ENCODE measurements around the gene GPR39.
A peak's percentile ranks its signal among the peaks of the same experiment; 100 is the strongest.
"Not testable (repeated sequence)": the region's sequence is repeated elsewhere in the genome, so short reads cannot be mapped to it uniquely, and the experiment has no call there.

The GPR39 gene

DNA sequence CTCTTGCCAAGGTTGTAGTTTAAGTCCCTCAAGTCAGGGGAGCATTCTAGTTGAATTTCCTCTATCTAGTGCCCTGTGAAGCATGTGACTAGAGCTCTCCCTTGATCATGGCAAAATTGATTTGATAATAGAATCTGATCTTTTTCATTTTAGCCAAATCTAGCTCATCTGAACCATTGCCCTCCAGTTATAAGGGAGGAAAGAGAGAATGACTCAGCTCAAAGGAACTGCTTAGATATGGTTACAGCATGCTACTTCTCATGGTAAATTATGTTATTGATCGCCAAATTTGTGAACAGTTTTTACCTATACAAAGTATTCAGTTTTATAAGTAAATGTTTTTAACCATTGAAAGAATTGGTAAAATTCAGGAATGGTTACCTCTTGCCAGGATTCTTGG, 100.8 kb downstream of the GPR39 start:
- DNase-seq = no peak

GRCh38 chr2:132518302-132518701, 101.7 kb downstream of the GPR39 start:
- DNase-seq = no peak

- no peak for DNase-seq
Observed at GRCh38 chr2:132519566-132519965, 103.0 kb downstream of the GPR39 start.

- no peak for DNase-seq
Observed at GRCh38 chr2:132521341-132521740, 104.7 kb downstream of the GPR39 start.

GRCh38 chr2:132522901-132523300, 106.3 kb downstream of the GPR39 start:
- DNase-seq = no peak

GRCh38 chr2:132537061-132537460, 120.5 kb downstream of the GPR39 start:
- DNase-seq = not testable (repeated sequence)

DNA sequence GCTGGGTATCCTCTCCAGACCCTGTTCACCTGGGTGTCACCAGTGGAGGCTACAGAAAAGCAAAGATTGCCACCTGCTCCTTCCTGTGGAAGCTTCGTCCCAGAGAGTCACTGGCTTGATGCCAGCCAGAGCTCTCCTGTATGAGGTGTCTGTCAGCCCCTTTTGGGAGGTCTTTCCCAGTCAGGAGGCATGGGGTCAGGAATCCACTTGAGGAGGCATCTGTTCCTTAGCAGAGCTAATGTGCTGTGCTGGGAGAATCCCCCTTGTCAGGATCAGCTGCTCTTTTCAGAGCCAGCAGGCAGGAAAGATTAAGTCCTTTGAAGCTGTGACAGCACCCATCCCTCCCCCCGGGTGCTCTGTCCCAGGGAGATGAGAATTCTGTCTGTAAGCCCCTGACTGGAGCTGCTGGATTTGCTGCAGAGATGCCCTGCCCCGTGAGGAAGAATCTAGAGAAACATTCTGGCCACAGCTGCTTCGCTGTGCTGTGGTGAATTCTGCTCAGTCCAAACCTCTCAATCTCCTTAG, 121.8 kb downstream of the GPR39 start:
- no peak for DNase-seq

- no peak for DNase-seq
Observed at GRCh38 chr2:132540166-132540565, 123.6 kb downstream of the GPR39 start.

GRCh38 chr2:132542953-132543569, 126.5 kb downstream of the GPR39 start:
- DNase-seq = no peak

- DNase-seq = no peak
Observed at GRCh38 chr2:132544006-132544630, 127.5 kb downstream of the GPR39 start.

GRCh38 chr2:132547090-132547687, 130.6 kb downstream of the GPR39 start:
- DNase-seq = peak; percentile 29

DNA sequence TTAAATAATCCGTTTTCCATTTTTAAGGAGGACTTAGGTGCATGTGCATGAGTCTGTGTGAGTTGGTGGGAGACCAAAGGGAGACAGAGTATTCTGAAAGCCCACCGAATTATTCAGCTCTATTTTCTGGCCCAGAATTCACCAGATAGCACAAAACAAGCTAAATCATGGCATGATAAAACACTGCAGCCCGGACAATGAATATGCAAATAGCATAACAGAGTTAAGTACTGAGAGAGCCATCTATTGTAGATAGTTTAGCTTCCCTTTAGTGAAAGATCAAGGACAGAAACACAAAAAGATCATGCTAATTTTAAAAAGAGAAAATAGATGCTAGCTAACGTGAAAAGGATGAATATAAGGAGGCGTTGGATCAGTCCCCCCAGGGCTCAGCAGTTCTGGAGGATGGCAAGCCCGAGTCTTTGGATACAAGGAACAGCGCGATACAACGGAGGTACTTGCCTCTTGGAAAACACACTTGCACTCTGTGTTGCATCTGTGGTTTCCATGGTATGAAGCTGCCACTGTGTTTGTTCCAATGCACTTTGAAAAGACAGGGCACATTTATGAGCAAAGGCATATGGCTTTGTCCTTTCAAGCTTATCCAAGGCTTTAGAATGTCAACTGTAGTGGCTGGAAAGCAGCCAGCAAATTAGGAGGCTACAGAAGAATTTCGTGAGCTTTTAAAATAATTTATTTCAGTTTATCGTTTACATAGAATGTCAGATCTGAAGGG, 133.5 kb downstream of the GPR39 start:
- no peak for DNase-seq

DNA sequence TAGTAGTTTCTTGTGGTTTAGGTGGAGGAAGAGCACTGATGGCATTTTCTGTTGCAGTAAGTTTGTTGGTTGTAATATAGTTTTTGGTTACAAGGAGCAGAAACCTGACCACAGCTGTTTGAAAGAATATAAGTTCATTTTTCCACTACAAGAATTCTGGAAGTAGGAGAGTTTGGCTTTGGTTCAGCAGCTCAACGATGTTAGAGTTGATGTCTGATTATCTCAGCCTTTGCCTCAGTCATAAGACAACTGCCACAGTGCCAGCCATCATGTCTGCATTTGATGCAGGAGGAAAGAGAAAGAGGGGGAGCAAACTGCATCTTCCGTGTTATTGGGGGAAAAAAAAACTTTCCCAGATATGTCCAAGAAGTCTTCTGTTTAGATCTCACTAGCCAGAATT, 134.3 kb downstream of the GPR39 start:
- no peak for DNase-seq

DNA sequence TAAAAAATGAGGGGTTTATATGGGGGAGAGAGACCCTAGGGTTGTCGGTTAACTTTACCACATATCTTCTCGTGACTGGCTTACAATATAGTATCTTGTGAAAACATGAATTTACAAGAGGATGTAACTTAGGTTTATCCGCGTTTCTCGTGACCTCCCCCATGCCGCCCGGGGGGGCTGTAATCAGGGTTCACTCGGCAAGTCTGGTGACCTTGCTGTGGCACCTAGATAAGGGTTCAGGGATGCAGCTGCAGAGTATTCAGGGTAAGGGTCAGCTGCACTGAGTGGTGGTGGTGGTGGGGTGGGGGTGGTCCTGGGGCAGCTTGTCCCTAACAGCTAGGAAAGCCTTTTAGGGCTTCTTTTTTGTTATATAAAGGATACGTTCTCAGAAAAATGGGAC, 141.1 kb downstream of the GPR39 start:
- DNase-seq = no peak

DNA sequence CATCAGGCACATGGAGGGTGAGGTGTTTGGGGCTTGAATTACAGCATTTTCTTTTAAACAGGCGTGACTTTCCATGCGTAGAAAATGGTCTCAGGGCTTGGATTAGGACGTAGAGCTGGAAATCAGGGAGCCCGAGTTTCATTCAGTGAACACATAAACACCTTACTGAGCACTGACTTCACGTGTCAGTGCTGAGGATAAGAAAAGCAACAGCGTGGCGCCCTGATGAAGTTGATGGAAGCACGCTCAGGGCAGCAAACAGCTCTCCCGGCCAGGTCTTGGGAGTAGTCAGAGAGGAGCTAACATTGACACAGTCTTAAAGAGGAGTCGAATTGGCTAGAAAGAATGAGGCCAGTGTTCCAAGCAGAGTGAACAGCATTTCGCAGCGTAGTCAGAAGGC, 142.7 kb downstream of the GPR39 start:
- DNase-seq = no peak

- DNase-seq = no peak
Observed at GRCh38 chr2:132559921-132560320, 143.3 kb downstream of the GPR39 start.

DNA sequence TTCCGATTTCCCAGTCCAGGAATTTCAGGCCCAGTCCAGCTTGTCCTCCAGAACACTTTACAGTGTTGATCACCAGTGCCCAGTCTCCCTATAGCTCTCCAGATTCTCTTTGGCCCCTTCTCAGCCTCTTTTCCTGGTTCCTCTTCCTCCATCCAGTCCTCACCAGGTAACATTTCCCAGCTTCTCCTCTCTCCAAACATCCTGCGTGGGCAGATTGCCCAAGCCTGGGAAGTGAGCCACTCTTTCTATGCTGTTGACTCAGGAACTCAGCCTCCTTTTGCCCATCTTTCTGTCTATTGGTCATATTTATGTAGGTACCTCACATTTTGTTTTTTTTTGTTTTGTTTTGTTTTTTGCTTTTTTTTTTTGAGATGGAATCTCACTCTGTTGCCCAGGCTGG, 144.0 kb downstream of the GPR39 start:
- DNase-seq = no peak

GRCh38 chr2:132562245-132562644, 145.6 kb downstream of the GPR39 start:
- no peak for DNase-seq

DNA sequence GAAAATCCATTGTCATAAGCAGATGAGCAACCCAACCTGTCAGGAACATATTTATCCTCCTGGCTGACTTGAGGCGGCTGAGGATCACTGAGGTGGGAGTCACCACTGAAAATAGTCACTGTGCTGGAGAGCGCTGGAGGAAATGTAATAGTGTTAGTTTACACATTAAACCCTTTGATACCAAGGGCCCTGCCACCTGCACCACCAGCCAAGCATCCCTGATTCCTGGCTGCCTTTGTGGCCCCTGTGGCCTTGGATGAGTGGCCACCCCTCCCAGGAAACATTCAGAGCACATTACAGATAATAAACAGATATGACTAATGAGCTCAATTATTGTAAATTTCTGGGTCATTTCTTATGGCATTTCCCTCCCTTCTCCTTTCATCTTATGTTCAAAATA, 147.5 kb downstream of the GPR39 start:
- no peak for DNase-seq

DNA sequence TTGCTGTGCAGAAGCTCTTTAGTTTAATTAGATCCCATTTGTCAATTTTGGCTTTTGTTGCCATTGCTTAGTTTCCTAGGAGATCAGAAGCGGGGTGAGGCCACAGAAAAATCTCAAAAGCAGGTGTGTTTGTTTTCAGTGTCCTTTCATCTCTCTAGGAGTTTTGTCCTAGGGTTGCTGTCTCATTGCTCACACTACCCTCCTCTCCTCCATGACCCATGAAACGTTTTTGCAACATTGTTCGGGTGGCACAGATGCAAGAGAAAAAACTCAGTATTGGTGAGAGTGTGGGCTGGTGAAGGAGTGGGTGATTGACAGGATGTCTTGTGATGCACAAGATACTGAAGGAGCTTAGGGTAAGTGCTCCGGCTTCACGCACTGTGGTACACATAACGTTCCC, 149.8 kb downstream of the GPR39 start:
- DNase-seq = no peak

GRCh38 chr2:132567682-132568081, 151.1 kb downstream of the GPR39 start:
- no peak for DNase-seq

DNA sequence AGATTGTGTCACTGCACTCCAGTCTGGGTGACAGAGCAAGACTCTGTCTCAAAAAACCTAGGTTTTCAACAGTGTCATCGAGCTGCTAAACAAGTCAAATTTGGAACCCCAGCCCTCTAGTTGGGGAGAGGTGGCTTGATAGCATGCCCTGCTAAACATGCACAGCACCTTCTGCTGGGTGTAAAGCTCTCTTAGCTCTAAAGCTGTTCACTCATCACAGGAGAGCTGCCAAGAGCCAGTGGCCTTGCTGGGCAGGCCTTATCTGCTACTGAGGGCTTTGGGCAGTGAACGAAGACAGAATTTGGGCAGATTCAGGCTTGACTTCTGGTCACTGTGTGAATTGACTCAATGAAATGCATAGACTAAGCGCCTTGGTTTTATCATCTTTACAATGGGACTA, 152.1 kb downstream of the GPR39 start:
- no peak for DNase-seq

GRCh38 chr2:132573444-132574007, 156.9 kb downstream of the GPR39 start:
- no peak for DNase-seq
